HG03558 (cell line): ENCODE data around the gene UIMC1.

ENCODE experiments used
- ATAC-seq: cut with Tn5 transposase; IDR thresholded peaks from one replicate; pipeline ENCODE4 v1.9.1; 2021; ENCODE audit warnings: moderate number of reproducible peaks; ENCODE audit not compliant: unreplicated experiment; ENCODE audit errors: extremely low read depth

Gene UIMC1

GRCh38 chr5:176959051-176959450 is 47.5 kb downstream of the UIMC1 start:
- no peak for ATAC-seq

- ATAC-seq = no peak
Observed at GRCh38 chr5:176956756-176957155, 49.8 kb downstream of the UIMC1 start.

- ATAC-seq = no peak
Observed at GRCh38 chr5:176955895-176956294, 50.7 kb downstream of the UIMC1 start.

- ATAC-seq = no peak
Observed at GRCh38 chr5:176954050-176954449, 52.5 kb downstream of the UIMC1 start.

GRCh38 chr5:176952531-176953193 is 53.9 kb downstream of the UIMC1 start:
- ATAC-seq = no peak

GRCh38 chr5:176948458-176948857 is 58.1 kb downstream of the UIMC1 start:
- ATAC-seq = no peak

- ATAC-seq = no peak
Observed at GRCh38 chr5:176947847-176948246, 58.7 kb downstream of the UIMC1 start.

GRCh38 chr5:176944268-176944667 is 62.3 kb downstream of the UIMC1 start:
- no peak for ATAC-seq

GRCh38 chr5:176943816-176944215 is 62.8 kb downstream of the UIMC1 start:
- no peak for ATAC-seq

- no peak for ATAC-seq
Observed at GRCh38 chr5:176941951-176942350, 64.6 kb downstream of the UIMC1 start.

- ATAC-seq = no peak
Observed at GRCh38 chr5:176938472-176938871, 68.1 kb downstream of the UIMC1 start.

GRCh38 chr5:176935017-176935416 is 71.6 kb downstream of the UIMC1 start:
- no peak for ATAC-seq

GRCh38 chr5:176934309-176934930 is 72.2 kb downstream of the UIMC1 start:
- no peak for ATAC-seq

GRCh38 chr5:176929654-176930053 is 76.9 kb downstream of the UIMC1 start:
- ATAC-seq = no peak

GRCh38 chr5:176927562-176927961 is 79.0 kb downstream of the UIMC1 start:
- no peak for ATAC-seq

GRCh38 chr5:176922817-176923216 is 83.8 kb downstream of the UIMC1 start:
- no peak for ATAC-seq

- ATAC-seq = no peak
Observed at GRCh38 chr5:176921714-176922113, 84.9 kb downstream of the UIMC1 start.

GRCh38 chr5:176918613-176919012 is 88.0 kb downstream of the UIMC1 start:
- no peak for ATAC-seq

GRCh38 chr5:176916337-176916736 is 90.2 kb downstream of the UIMC1 start:
- ATAC-seq = no peak

GRCh38 chr5:176915906-176916305 is 90.7 kb downstream of the UIMC1 start:
- no peak for ATAC-seq

- ATAC-seq = no peak
Observed at GRCh38 chr5:176912115-176912514, 94.5 kb downstream of the UIMC1 start.

GRCh38 chr5:176908675-176909368 is 97.8 kb downstream of the UIMC1 start:
- ATAC-seq = no peak
